ENCODE measurements around the gene KCTD13. TPM values are rescaled to one million over a fixed set of nuclear protein-coding genes. Genes with fewer than 3 reads are reported as not detected.

The KCTD13 gene
- total RNA-seq, 2 donors from 2014 or later: 21.5 to 27.5 TPM

- H3K27me3 Mint-ChIP-seq (ENCODE audit: insufficient read depth): peaks cover 2% of the 10 kb centered on the region
- TF ChIP-seq, protein P1, sequence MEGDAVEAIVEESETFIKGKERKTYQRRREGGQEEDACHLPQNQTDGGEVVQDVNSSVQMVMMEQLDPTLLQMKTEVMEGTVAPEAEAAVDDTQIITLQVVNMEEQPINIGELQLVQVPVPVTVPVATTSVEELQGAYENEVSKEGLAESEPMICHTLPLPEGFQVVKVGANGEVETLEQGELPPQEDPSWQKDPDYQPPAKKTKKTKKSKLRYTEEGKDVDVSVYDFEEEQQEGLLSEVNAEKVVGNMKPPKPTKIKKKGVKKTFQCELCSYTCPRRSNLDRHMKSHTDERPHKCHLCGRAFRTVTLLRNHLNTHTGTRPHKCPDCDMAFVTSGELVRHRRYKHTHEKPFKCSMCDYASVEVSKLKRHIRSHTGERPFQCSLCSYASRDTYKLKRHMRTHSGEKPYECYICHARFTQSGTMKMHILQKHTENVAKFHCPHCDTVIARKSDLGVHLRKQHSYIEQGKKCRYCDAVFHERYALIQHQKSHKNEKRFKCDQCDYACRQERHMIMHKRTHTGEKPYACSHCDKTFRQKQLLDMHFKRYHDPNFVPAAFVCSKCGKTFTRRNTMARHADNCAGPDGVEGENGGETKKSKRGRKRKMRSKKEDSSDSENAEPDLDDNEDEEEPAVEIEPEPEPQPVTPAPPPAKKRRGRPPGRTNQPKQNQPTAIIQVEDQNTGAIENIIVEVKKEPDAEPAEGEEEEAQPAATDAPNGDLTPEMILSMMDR (conservative IDR thresholded peaks at IDR 0.05): no peak
- H3K4me1 Mint-ChIP-seq: peaks cover 13% of the 10 kb centered on the region
- no peak overlapping the region for H3K27ac Mint-ChIP-seq
- Histone ChIP-seq H3K9me3 (ENCODE audit: control insufficient read depth, low read length) (no peaks in the 10 kb centered on the region), H3K4me3 (ENCODE audit: low read length) (no peak overlapping the region), H3K4me1 (ENCODE audit: control insufficient read depth, insufficient read depth, low read length) (peaks cover 9% of the 10 kb centered on the region), H3K36me3 (ENCODE audit: control insufficient read depth, insufficient read depth, low read length) (no peaks in the 10 kb centered on the region), H3K9ac (ENCODE audit: extremely low read depth, low read length, poor library complexity, severe bottlenecking) (no peak overlapping the region), H3K27ac (ENCODE audit: low read depth, low read length) (no peak overlapping the region), H3K27me3 (ENCODE audit: control insufficient read depth, insufficient read depth, low read length, poor library complexity, severe bottlenecking) (no peaks in the 10 kb centered on the region)
- peaks cover 2% of the 10 kb centered on the region for H3K9me3 Mint-ChIP-seq
- peaks cover 6% of the 10 kb centered on the region for H3K36me3 Mint-ChIP-seq (ENCODE audit: low read depth)
- no peak for DNase-seq
- no peak overlapping the region for H3K4me3 Mint-ChIP-seq
- 93 to 98% methylated on average over 5 to 9 of the region's 9 CpGs for WGBS, 2 experiments (ENCODE audit: insufficient coverage in 1 of 2, insufficient read length in 1 of 2)
These were observed 33.3 kb upstream of the KCTD13 start for GRCh38 chr16:29959293-29959692.

DNA sequence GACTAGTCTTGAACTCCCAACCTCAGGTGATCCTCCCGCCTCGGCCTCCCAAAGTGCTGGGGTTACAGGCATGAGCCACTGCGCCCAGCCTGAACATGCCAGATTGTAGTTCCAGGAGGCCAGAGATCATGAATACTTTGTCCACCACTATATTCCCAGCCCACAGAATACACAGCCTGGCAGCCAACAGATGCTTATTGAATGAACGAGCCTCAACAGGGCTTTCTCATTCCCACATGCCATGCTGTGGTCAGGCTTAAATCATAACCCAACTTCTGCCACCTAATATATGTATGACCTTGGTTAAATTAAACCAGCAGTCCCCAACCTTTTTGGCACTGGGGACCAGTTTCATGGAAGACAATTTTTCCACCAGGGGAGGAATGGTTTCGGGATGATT, 32.7 kb upstream of the KCTD13 start:
- H3K9me3 Mint-ChIP-seq: peaks cover 2% of the 10 kb centered on the region
- H3K9ac ChIP-seq (ENCODE audit: extremely low read depth, low read length, poor library complexity, severe bottlenecking): no peak overlapping the region

GRCh38 chr16:29951625-29952365, 25.8 kb upstream of the KCTD13 start:
- Mint-ChIP-seq H3K9me3 (peaks cover 1% of the 10 kb centered on the region), H3K27ac (no peak overlapping the region), H3K27me3 (ENCODE audit: insufficient read depth) (no peaks in the 10 kb centered on the region), H3K4me3 (no peak overlapping the region), H3K36me3 (ENCODE audit: low read depth) (no peaks in the 10 kb centered on the region), H3K4me1 (peaks cover 7% of the 10 kb centered on the region)
- Histone ChIP-seq H3K9me3 (ENCODE audit: control insufficient read depth, low read length) (no peaks in the 10 kb centered on the region), H3K27me3 (ENCODE audit: control insufficient read depth, insufficient read depth, low read length, poor library complexity, severe bottlenecking) (no peaks in the 10 kb centered on the region), H3K27ac (ENCODE audit: low read depth, low read length) (no peak overlapping the region), H3K36me3 (ENCODE audit: control insufficient read depth, insufficient read depth, low read length) (no peaks in the 10 kb centered on the region), H3K4me3 (ENCODE audit: low read length) (no peak overlapping the region), H3K9ac (ENCODE audit: extremely low read depth, low read length, poor library complexity, severe bottlenecking) (no peak overlapping the region), H3K4me1 (ENCODE audit: control insufficient read depth, insufficient read depth, low read length) (peaks cover 7% of the 10 kb centered on the region)
- TF ChIP-seq, protein P1 (conservative IDR thresholded peaks at IDR 0.05): peak; percentile 62
- DNase-seq: peak; percentile 77
- WGBS, 2 experiments (ENCODE audit: insufficient coverage in 1 of 2, insufficient read length in 1 of 2): 87 to 88% methylated on average over 8 of the region's 8 CpGs

More for the DNA sequence above, 32.7 kb upstream of the KCTD13 start:
- Mint-ChIP-seq H3K27ac (no peak overlapping the region), H3K27me3 (ENCODE audit: insufficient read depth) (peaks cover 2% of the 10 kb centered on the region), H3K4me1 (peaks cover 13% of the 10 kb centered on the region), H3K4me3 (no peak overlapping the region), H3K36me3 (ENCODE audit: low read depth) (peaks cover 6% of the 10 kb centered on the region)
- Histone ChIP-seq H3K27me3 (ENCODE audit: control insufficient read depth, insufficient read depth, low read length, poor library complexity, severe bottlenecking) (no peaks in the 10 kb centered on the region), H3K36me3 (ENCODE audit: control insufficient read depth, insufficient read depth, low read length) (no peaks in the 10 kb centered on the region), H3K27ac (ENCODE audit: low read depth, low read length) (no peak overlapping the region), H3K4me1 (ENCODE audit: control insufficient read depth, insufficient read depth, low read length) (peaks cover 9% of the 10 kb centered on the region), H3K4me3 (ENCODE audit: low read length) (no peak overlapping the region), H3K9me3 (ENCODE audit: control insufficient read depth, low read length) (no peaks in the 10 kb centered on the region)
- DNase-seq: no peak
- 95 to 100% methylated on average over 2 to 4 of the region's 5 CpGs for WGBS, 2 experiments (ENCODE audit: insufficient coverage in 1 of 2, insufficient read length in 1 of 2)
- TF ChIP-seq, protein P1 (conservative IDR thresholded peaks at IDR 0.05): no peak
